ENCODE data around the gene MAGI1. TPM values are rescaled to one million over a fixed set of nuclear protein-coding genes. Genes with fewer than 3 reads are reported as not detected.
A peak's percentile ranks its signal among the peaks of the same experiment; 100 is the strongest.

MAGI1 gene
- total and polyA plus RNA-seq, 4 donors: 9.9 to 88.1 (median 24.6) TPM

GRCh38 chr3:66012711-66013110 lies 26.0 kb downstream of the MAGI1 start:
- H3K27ac ChIP-seq (ENCODE audit: low read depth in 1 of 2, low read length in 1 of 2): no peak overlapping the region
- H3K36me3 ChIP-seq (ENCODE audit: control insufficient read depth in 4 of 4, insufficient read depth in 4 of 4, low read length in 4 of 4): no peaks in the 10 kb centered on the region
- H3K27me3 ChIP-seq (ENCODE audit: control insufficient read depth in 3 of 3, insufficient read depth in 3 of 3, low read length in 2 of 3): no peaks in the 10 kb centered on the region
- no peaks in the 10 kb centered on the region for H3K9me3 ChIP-seq (ENCODE audit: control insufficient read depth in 4 of 4, insufficient read depth in 3 of 4, low read length in 3 of 4)
- no peak overlapping the region for H3K4me3 ChIP-seq
- WGBS, 2 donors: 70 to 72% methylated on average over 2 of the region's 2 CpGs
- H3K4me1 ChIP-seq (ENCODE audit: control insufficient read depth in 5 of 5, insufficient read depth in 5 of 5, low read length in 5 of 5): peaks cover 0 to 28% (median 4%) of the 10 kb centered on the region in 5 donors
- TF ChIP-seq CTCF (IDR thresholded peaks at IDR 0.05; ENCODE audit: control extremely low read depth, extremely low read depth): no peak
- DNase-seq (no peak), ATAC-seq (ENCODE audit: insufficient read depth, low FRiP score) (no peak)
- H3K9ac ChIP-seq (ENCODE audit: insufficient read depth in 1 of 2, low read length in 2 of 2): no peak overlapping the region

- no peak for TF ChIP-seq CTCF (IDR thresholded peaks at IDR 0.05; ENCODE audit: control extremely low read depth, extremely low read depth)
- ATAC-seq (ENCODE audit: insufficient read depth, low FRiP score) (peak; percentile 54), DNase-seq (no peak)
- WGBS, 2 donors: 61 to 80% methylated on average over 10 of the region's 10 CpGs
- H3K9me3 ChIP-seq (ENCODE audit: control insufficient read depth in 4 of 4, insufficient read depth in 3 of 4, low read length in 3 of 4): no peaks in the 10 kb centered on the region
- H3K27ac ChIP-seq (ENCODE audit: low read depth in 1 of 2, low read length in 1 of 2): peak overlapping the region; percentile 13 to 81
- H3K4me1 ChIP-seq (ENCODE audit: control insufficient read depth in 5 of 5, insufficient read depth in 5 of 5, low read length in 5 of 5): peaks cover 0 to 20% (median 3%) of the 10 kb centered on the region in 5 donors
- no peak overlapping the region for H3K4me3 ChIP-seq
- H3K27me3 ChIP-seq (ENCODE audit: control insufficient read depth in 3 of 3, insufficient read depth in 3 of 3, low read length in 2 of 3): no peaks in the 10 kb centered on the region
- H3K36me3 ChIP-seq (ENCODE audit: control insufficient read depth in 4 of 4, insufficient read depth in 4 of 4, low read length in 4 of 4): no peaks in the 10 kb centered on the region
- H3K9ac ChIP-seq (ENCODE audit: insufficient read depth in 1 of 2, low read length in 2 of 2): no peak overlapping the region
These were observed 27.7 kb downstream of the MAGI1 start for GRCh38 chr3:66010739-66011655.

- Histone ChIP-seq H3K9me3 (ENCODE audit: control insufficient read depth in 4 of 4, insufficient read depth in 3 of 4, low read length in 3 of 4) (no peaks in the 10 kb centered on the region), H3K9ac (ENCODE audit: insufficient read depth in 1 of 2, low read length in 2 of 2) (no peak overlapping the region)
These were observed 28.4 kb downstream of the MAGI1 start for GRCh38 chr3:66010348-66010738.

More at GRCh38 chr3:66010348-66010738, 28.4 kb downstream of the MAGI1 start:
- Histone ChIP-seq H3K27ac (ENCODE audit: low read depth in 1 of 2, low read length in 1 of 2) (no peak overlapping the region), H3K36me3 (ENCODE audit: control insufficient read depth in 4 of 4, insufficient read depth in 4 of 4, low read length in 4 of 4) (no peaks in the 10 kb centered on the region), H3K4me3 (no peak overlapping the region), H3K4me1 (ENCODE audit: control insufficient read depth in 5 of 5, insufficient read depth in 5 of 5, low read length in 5 of 5) (peaks cover 0 to 17% (median 3%) of the 10 kb centered on the region in 5 donors), H3K27me3 (ENCODE audit: control insufficient read depth in 3 of 3, insufficient read depth in 3 of 3, low read length in 2 of 3) (no peaks in the 10 kb centered on the region)
- 70 to 91% methylated on average over 4 of the region's 4 CpGs for WGBS, 2 donors
- no peak for ATAC-seq (ENCODE audit: insufficient read depth, low FRiP score)
- TF ChIP-seq CTCF (IDR thresholded peaks at IDR 0.05; ENCODE audit: control extremely low read depth, extremely low read depth): no peak
- no peak for DNase-seq

All from lung (tissue), 12 donors.